GM12873 (cell line): ENCODE results near the gene IL21R.

Source experiments
- TF ChIP-seq, protein P1 (sequence below): IDR thresholded peaks from 2 replicates; pipeline ENCODE4 v1.5.1; 2012; ENCODE audit warnings: low read depth, mild to moderate bottlenecking, moderate library complexity, low read length, control low read depth; ENCODE audit not compliant: insufficient read depth; ENCODE audit errors: missing control alignments

The IL21R gene

GRCh38 chr16:27362570-27363245 is 39.3 kb upstream of the IL21R start:
- TF ChIP-seq, protein P1, sequence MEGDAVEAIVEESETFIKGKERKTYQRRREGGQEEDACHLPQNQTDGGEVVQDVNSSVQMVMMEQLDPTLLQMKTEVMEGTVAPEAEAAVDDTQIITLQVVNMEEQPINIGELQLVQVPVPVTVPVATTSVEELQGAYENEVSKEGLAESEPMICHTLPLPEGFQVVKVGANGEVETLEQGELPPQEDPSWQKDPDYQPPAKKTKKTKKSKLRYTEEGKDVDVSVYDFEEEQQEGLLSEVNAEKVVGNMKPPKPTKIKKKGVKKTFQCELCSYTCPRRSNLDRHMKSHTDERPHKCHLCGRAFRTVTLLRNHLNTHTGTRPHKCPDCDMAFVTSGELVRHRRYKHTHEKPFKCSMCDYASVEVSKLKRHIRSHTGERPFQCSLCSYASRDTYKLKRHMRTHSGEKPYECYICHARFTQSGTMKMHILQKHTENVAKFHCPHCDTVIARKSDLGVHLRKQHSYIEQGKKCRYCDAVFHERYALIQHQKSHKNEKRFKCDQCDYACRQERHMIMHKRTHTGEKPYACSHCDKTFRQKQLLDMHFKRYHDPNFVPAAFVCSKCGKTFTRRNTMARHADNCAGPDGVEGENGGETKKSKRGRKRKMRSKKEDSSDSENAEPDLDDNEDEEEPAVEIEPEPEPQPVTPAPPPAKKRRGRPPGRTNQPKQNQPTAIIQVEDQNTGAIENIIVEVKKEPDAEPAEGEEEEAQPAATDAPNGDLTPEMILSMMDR = no peak

DNA sequence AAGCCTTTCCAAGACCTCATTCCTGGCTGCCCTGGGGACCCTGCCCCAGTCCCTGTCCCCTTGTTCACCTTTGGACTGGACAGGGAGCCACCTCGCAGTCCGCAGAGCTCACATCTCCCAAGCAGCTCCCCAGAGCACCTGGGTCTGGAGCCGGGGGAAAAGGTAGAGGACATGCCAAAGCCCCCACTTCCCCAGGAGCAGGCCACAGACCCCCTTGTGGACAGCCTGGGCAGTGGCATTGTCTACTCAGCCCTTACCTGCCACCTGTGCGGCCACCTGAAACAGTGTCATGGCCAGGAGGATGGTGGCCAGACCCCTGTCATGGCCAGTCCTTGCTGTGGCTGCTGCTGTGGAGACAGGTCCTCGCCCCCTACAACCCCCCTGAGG is 38.7 kb upstream of the IL21R start:
- TF ChIP-seq, protein P1 = peak; percentile 33

DNA sequence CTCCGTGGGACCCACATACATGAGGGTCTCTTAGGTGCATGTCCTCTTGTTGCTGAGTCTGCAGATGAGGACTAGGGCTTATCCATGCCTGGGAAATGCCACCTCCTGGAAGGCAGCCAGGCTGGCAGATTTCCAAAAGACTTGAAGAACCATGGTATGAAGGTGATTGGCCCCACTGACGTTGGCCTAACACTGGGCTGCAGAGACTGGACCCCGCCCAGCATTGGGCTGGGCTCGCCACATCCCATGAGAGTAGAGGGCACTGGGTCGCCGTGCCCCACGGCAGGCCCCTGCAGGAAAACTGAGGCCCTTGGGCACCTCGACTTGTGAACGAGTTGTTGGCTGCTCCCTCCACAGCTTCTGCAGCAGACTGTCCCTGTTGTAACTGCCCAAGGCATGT is 38.2 kb upstream of the IL21R start:
- TF ChIP-seq, protein P1 = no peak

DNA sequence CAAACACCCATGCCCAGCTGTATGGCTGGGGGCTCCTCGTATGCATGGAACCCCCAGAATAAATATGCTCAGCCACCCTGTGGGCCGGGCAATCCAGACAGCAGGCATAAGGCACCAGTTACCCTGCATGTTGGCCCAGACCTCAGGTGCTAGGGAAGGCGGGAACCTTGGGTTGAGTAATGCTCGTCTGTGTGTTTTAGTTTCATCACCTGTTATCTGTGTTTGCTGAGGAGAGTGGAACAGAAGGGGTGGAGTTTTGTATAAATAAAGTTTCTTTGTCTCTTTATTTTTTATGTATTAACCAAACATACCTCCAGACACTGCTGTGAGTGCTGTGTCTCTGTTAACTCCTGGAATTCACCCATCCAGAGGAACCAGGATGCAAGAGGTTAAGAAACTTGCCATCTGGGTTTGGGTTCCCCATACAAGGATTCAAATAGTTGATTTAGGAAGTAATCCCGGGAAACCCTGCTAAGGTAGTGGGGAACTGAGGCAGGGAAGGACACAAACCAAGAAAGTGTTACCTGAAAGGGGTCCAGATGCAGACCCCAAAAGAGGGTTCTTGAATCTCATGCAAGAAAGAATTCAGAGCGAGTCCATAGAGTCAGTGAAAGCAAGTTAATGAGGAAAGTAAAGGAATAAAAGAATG is 37.4 kb upstream of the IL21R start:
- TF ChIP-seq, protein P1 = no peak

GRCh38 chr16:27365142-27366089 is 36.6 kb upstream of the IL21R start:
- TF ChIP-seq, protein P1 = no peak

DNA sequence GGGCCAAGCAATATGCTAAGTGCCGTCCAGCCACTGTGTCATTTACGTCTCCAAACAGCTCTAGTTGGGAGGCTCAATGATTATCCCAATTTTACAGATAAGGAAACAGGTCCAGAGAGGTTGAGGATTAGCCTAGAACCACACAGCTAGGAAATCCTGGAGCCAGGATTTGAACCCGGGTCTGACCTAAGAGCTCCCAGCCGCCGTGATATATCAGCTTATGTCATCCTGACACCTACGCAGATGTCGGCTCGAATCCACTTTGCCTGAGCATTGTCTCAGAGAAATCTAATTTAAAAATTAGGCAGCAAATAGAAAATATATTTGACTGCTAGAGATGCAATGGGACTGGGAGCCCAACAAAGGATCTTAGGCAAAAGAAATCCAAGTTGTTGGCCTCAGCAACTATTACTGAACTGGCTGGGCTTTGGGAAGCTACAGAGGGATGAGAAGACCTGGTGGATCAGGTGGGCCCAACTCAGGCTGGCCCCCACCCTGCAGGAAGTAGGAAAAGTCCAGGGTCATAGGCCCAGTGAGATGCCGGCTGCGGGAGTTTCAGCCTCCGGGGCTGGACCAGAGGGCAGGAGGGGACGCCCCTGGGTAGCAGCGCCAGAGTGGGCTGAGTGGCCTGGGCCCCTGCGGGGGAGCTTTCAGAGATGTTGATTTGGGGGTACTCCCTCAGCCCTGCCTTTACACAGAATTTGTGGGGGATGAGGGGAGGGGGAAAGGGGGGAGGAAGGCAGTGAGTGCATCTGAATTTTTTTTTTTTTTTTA is 35.1 kb upstream of the IL21R start:
- TF ChIP-seq, protein P1 = no peak
